Right atrium auricular region (tissue), 2 donors: ENCODE measurements around the gene MAGEB18. TPM values are rescaled to one million over a fixed set of nuclear protein-coding genes. Genes with fewer than 3 reads are reported as not detected.

Experiments used
- DNase-seq: peaks from one replicate; pipeline ENCODE4 v3.0.0-alpha.2; 2019; ENCODE audit warnings: low spot score
- H3K27ac ChIP-seq, 2 donors: fragments of 200-600 bp; sonication (generic); 1 replicate in 1 of 2; 2 replicates in 1 of 2; pipeline ENCODE4 v1.5.1; 2016 to 2019
- H3K27me3 ChIP-seq, 2 donors: fragments of 200-600 bp; sonication (generic); one replicate each; pipeline versions ENCODE4 v1.5.1 to v1.6.0; 2017 to 2019
- H3K36me3 ChIP-seq: fragments of 200-600 bp; sonication (generic); one replicate; pipeline ENCODE4 v1.5.1; 2016
- H3K4me1 ChIP-seq, 2 donors: fragments of 200-600 bp; sonication (generic); one replicate each; pipeline versions ENCODE4 v1.5.1 to v1.6.0; 2017 to 2019
- H3K4me3 ChIP-seq, 2 donors: fragments of 200-600 bp; sonication (generic); 1 replicate in 1 of 2; 2 replicates in 1 of 2; pipeline ENCODE4 v1.5.1; 2017 to 2019; ENCODE audit warnings: mild to moderate bottlenecking in 1 of 2, moderate library complexity in 1 of 2
- H3K9me3 ChIP-seq, 2 donors: fragments of 200-600 bp; sonication (generic); one replicate each; pipeline ENCODE4 v1.5.1; 2019
- total RNA-seq, 2 donors: library from RNA; depleted of rRNA; stranded (reverse); fragments of >200 nt; gene quantifications; one replicate each; pipeline ENCODE4 v1.1.0, GENCODE V29; 2016
- TF ChIP-seq, protein P1 (sequence below), 2 donors: fragments of 200-600 bp; sonication (generic); IDR thresholded peaks; one replicate each; pipeline ENCODE4 v1.5.1; 2019; ENCODE audit warnings: antibody characterized with exemption in 2 of 2

MAGEB18 gene
- not detected for total RNA-seq

DNA sequence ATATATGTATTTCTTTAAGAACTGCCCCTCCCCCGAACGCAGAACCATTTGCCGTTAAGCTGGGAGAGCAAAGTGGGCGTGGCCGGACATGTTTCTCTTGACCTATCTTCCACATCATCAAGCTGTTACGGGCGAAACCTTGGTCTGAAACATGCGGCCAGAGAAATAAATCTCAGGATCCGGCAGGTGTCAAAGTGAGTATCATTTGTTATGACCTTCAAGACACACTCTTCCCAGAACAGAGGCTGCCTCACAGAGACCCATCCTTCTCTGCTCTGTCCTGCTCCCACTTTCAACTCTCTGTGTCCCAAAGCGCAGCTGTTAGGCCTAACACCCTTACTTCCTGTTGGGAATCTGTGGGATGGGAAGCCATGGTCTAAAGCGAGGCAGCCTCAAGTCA, at the start of gene MAGEB18:
TSS of gene MAGEB18 (plus strand) at position 70 of the 400 bp plus-strand sequence. CDS start 643 bp downstream, outside the sequence.
- DNase-seq, result no peak

GRCh38 chrX:26100421-26100920, 37.7 kb upstream of the MAGEB18 start:
- H3K4me1 ChIP-seq, result no peaks in the 10 kb centered on the region
- H3K27me3 ChIP-seq, result no peaks in the 10 kb centered on the region
- no peaks in the 10 kb centered on the region for H3K9me3 ChIP-seq
- no peak overlapping the region for H3K27ac ChIP-seq
- TF ChIP-seq, protein P1, sequence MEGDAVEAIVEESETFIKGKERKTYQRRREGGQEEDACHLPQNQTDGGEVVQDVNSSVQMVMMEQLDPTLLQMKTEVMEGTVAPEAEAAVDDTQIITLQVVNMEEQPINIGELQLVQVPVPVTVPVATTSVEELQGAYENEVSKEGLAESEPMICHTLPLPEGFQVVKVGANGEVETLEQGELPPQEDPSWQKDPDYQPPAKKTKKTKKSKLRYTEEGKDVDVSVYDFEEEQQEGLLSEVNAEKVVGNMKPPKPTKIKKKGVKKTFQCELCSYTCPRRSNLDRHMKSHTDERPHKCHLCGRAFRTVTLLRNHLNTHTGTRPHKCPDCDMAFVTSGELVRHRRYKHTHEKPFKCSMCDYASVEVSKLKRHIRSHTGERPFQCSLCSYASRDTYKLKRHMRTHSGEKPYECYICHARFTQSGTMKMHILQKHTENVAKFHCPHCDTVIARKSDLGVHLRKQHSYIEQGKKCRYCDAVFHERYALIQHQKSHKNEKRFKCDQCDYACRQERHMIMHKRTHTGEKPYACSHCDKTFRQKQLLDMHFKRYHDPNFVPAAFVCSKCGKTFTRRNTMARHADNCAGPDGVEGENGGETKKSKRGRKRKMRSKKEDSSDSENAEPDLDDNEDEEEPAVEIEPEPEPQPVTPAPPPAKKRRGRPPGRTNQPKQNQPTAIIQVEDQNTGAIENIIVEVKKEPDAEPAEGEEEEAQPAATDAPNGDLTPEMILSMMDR (IDR thresholded peaks at IDR 0.05), result no peak
- H3K36me3 ChIP-seq, result no peaks in the 10 kb centered on the region
- H3K4me3 ChIP-seq, result no peak overlapping the region
- no peak for DNase-seq

More for the DNA sequence above, at the start of gene MAGEB18:
- Histone ChIP-seq H3K4me3 (no peak within 1 kb of the TSS), H3K27me3 (no peaks in the 10 kb centered on the region), H3K36me3 (no peaks in the 10 kb centered on the region), H3K9me3 (no peaks in the 10 kb centered on the region), H3K27ac (no peak within 1 kb of the TSS), H3K4me1 (no peaks in the 10 kb centered on the region)
- TF ChIP-seq, protein P1 (IDR thresholded peaks at IDR 0.05), result no peak

DNA sequence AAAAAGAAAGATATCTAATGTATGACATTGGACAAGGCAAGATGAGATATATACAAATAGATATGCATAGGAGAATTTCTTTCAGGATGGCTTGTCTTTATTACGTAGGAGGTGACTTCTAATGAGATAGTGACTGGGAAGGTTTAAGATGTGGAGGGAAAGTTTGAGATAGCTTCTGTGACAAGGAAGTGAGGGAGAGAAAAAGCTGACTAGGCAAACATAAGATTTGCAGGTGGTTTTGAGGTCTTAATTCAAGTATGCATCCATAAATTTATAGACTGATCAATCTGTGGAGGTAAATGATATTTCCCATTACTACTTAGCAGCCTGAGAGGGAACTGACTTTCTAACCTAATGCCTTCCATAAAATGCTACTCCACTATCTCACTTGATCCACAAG, 29.0 kb upstream of the MAGEB18 start:
- no peaks in the 10 kb centered on the region for H3K27me3 ChIP-seq
- no peak overlapping the region for H3K27ac ChIP-seq
- no peaks in the 10 kb centered on the region for H3K36me3 ChIP-seq
- TF ChIP-seq, protein P1 (IDR thresholded peaks at IDR 0.05), result no peak
- no peak for DNase-seq
- H3K9me3 ChIP-seq, result no peaks in the 10 kb centered on the region
- H3K4me1 ChIP-seq, result no peaks in the 10 kb centered on the region
- no peak overlapping the region for H3K4me3 ChIP-seq

DNA sequence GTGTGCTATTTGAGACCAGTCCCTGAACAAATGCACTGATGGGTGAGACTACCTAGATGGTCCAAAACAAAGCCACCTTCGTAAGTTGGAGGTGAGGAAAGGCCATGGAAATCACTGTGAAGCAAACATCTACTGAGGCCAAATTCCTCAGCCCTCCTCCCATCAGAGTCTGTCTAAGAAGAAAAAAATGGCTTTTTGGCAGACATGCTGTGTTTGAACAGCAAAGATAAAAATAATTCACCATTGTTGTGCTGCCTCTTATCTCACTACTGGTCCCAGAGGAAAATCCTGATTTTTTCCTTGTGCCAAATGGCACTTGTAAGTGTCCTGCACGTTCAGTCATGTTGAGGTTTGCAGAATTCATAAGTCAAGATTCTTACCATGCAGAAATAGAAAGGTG, 7.9 kb downstream of the MAGEB18 start:
- Histone ChIP-seq H3K4me1 (no peaks in the 10 kb centered on the region), H3K36me3 (no peaks in the 10 kb centered on the region), H3K27ac (no peak overlapping the region), H3K9me3 (no peaks in the 10 kb centered on the region), H3K4me3 (no peak overlapping the region), H3K27me3 (no peaks in the 10 kb centered on the region)
- TF ChIP-seq, protein P1 (IDR thresholded peaks at IDR 0.05), result no peak
- no peak for DNase-seq

- DNase-seq, result no peak
- no peak within 1 kb of the TSS for H3K4me3 ChIP-seq
- H3K27me3 ChIP-seq, result no peaks in the 10 kb centered on the region
- no peaks in the 10 kb centered on the region for H3K9me3 ChIP-seq
- H3K27ac ChIP-seq, result no peak within 1 kb of the TSS
- no peaks in the 10 kb centered on the region for H3K4me1 ChIP-seq
- no peaks in the 10 kb centered on the region for H3K36me3 ChIP-seq
- TF ChIP-seq, protein P1 (IDR thresholded peaks at IDR 0.05), result no peak
Observed at GRCh38 chrX:26160301-26160700, 22.2 kb downstream of the MAGEB18 start, which contains the start of gene MAGEB6B. TSS of gene MAGEB6B (plus strand) at chrX:26160601. CDS start at chrX:26160601, 0 bp downstream.

Other genes with a start within 250 kb of the MAGEB18 start
- not detected for gene MAGEB6B, start 22.3 kb downstream of the MAGEB18 start, total RNA-seq
- gene MAGEB6, start 54.1 kb downstream of the MAGEB18 start, total RNA-seq, result not detected
- not detected for gene MAGEB5, start 77.8 kb downstream of the MAGEB18 start, total RNA-seq